ENCODE data around the gene ATG4C. TPM values are rescaled to one million over a fixed set of nuclear protein-coding genes. Genes with fewer than 3 reads are reported as not detected.

ATG4C gene
- total and polyA plus RNA-seq, 10 of the 15 experiments (the other 5 are each of a cell fraction or from before 2014, with no cell fraction given) = 8.1 to 30.9 (median 18.9) TPM

- TF ChIP-seq ELK1 (IDR thresholded peaks at IDR 0.05; ENCODE audit: low read depth, low read length) = no peak
- TF ChIP-seq MLLT1 (IDR thresholded peaks at IDR 0.05) = no peak
- no peak for TF ChIP-seq SUZ12 (IDR thresholded peaks at IDR 0.05; ENCODE audit: unreplicated experiment)
Observed at GRCh38 chr1:62840555-62840954, 56.6 kb downstream of the ATG4C start (continued).

- no peak overlapping the region for H3K27ac ChIP-seq (ENCODE audit: control insufficient read depth, insufficient read depth)
- SMC1A ChIA-PET (ENCODE audit: uncharacterized antibody, unreplicated experiment) = interaction anchor here (0.7 to 1.8 kb wide), 20 partner anchors 9 to 853 kb away, joined by 3 to 11 read pairs (median 4); partner anchors contain the start of gene ATG4C
- peak; percentile 85 for ATAC-seq
- no peaks in the 10 kb centered on the region for H3K9me3 ChIP-seq (replicated peaks; ENCODE audit: control insufficient read depth, insufficient read depth, low read length)
- 22% methylated on average over 3 of the region's 3 CpGs for WGBS (ENCODE audit: insufficient coverage, insufficient replicate concordance, low lambda C conversion rate, missing lambda C conversion rate)
- peak; percentile 15 for DNase-seq (ENCODE audit: low read depth, low spot score)
- FAIRE-seq = peak; percentile 89
- RAD21 ChIA-PET (ENCODE audit: unreplicated experiment) = interaction anchor here (0.5 to 2.3 kb wide), 8 partner anchors 12 to 696 kb away, joined by 3 to 10 read pairs (median 4); no protein-coding TSS in a partner anchor
- in situ Hi-C loops (cut with MboI) = no loop called here
- CTCF ChIA-PET = interaction anchor here (0.5 to 4.2 kb wide), 45 partner anchors 11 to 850 kb away, joined by 3 to 49 read pairs (median 4); partner anchors contain the start of gene ATG4C
- H3K4me2 ChIP-seq (ENCODE audit: control insufficient read depth, insufficient read depth) = no peak overlapping the region
- H3K4me3 ChIP-seq = no peak overlapping the region
- no TSS peak for BruUV-seq (replicated peaks)
- POLR2A ChIA-PET = interaction anchor here (1.3 kb wide), 1 partner anchor 10 kb away, joined by 3 read pairs; no protein-coding TSS in a partner anchor
- H3K4me1 ChIP-seq (ENCODE audit: control insufficient read depth, insufficient read depth, low read length) = no peaks in the 10 kb centered on the region
- H3K36me3 ChIP-seq (ENCODE audit: control insufficient read depth in 2 of 2, insufficient read depth in 2 of 2, low read length in 1 of 2) = no peaks in the 10 kb centered on the region
- H3K79me2 ChIP-seq (ENCODE audit: control insufficient read depth, insufficient read depth, low read length) = no peaks in the 10 kb centered on the region
- no peaks in the 10 kb centered on the region for H3K27me3 ChIP-seq (replicated peaks in 1 of 2; ENCODE audit: control insufficient read depth in 2 of 2, insufficient read depth in 2 of 2, low read length in 1 of 2)
- no peak overlapping the region for H2AFZ ChIP-seq (ENCODE audit: control insufficient read depth, low read depth, low read length)
- intact Hi-C loops (cut with micrococcal nuclease; ENCODE audit: unreplicated experiment) = loop anchor here (2.0 to 10.0 kb wide), 3 partner anchors 57 to 337 kb away; partner anchors contain the start of gene ATG4C
- H4K20me1 ChIP-seq (ENCODE audit: control insufficient read depth, insufficient read depth) = no peaks in the 10 kb centered on the region
- H3K9ac ChIP-seq (ENCODE audit: control insufficient read depth, insufficient read depth, low read length) = no peak overlapping the region
- no peak for TF ChIP-seq EED (IDR thresholded peaks at IDR 0.05; ENCODE audit: low read depth)
- TF ChIP-seq MEF2B (IDR thresholded peaks at IDR 0.05; ENCODE audit: partially characterized antibody, poor library complexity, severe bottlenecking) = no peak
- no peak for TF ChIP-seq ZNF687 (IDR thresholded peaks at IDR 0.05)
- peak; percentile 51; the same call in 1 of the 2 replicates for TF ChIP-seq SMC3 (IDR thresholded peaks at IDR 0.05; ENCODE audit: borderline replicate concordance, low read length)
- no peak for TF ChIP-seq WRNIP1 (IDR thresholded peaks at IDR 0.05; ENCODE audit: borderline replicate concordance, low read depth, low read length)
- no peak for TF ChIP-seq JUNB (IDR thresholded peaks at IDR 0.05)
- no peak for TF ChIP-seq TARDBP (IDR thresholded peaks at IDR 0.05; ENCODE audit: borderline replicate concordance)
- peak; percentile 70 for TF ChIP-seq RAD21 (IDR thresholded peaks at IDR 0.05; ENCODE audit: insufficient read depth, low read depth, low read length)
- TF ChIP-seq POU2F2 (IDR thresholded peaks at IDR 0.05; ENCODE audit: borderline replicate concordance, low read depth, low read length) = no peak
- no peak for TF ChIP-seq CHD2 (IDR thresholded peaks at IDR 0.05; ENCODE audit: borderline replicate concordance, low read depth, low read length)
Observed at GRCh38 chr1:62841587-62842169, 57.7 kb downstream of the ATG4C start.
